CD1c-positive myeloid dendritic cell (primary cell): ENCODE data around the gene GMDS.

Source experiments
- DNase-seq: peaks from one replicate; pipeline ENCODE4 v3.0.0-alpha.2; 2016; ENCODE audit errors: extremely low spot score

GMDS gene

DNA sequence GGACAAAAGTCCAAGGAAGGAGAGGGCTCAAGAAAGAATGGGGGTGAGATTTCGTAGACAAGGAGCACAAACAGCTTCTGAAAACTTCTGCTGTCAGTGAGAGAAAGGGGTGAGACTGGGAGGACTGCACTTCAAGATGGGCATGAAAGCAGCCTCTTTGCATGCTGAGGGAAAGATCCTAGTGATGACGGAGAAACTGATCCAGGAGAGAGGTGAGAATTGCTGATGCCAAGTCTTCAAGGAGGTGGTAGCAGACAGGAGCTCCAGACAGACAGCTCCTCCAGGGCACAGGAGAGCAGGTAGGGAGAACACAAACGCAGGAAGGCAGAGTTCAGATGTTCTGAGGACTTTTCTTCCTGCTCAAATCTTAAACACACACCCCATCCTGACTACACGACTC is 303.9 kb downstream of the GMDS start:
- DNase-seq = no peak

DNA sequence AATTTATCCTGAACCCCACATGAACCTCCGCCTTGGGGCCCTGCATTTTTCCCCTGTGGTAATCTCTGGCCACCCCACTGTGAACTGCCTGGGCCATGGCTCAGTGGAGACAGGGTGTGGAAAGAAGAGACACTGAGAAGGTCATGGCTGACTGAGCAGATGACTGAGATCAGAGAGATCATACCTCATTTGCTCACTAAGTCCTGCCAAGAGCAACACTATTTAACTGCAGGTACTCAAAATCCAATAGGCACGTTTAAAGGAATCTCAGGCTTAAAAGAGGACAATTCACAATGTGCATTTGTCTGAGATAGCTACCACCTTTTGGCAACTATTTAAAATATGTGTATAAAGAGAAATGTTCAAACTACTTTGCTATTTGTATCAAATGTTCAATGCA is 305.0 kb downstream of the GMDS start:
- no peak for DNase-seq

DNA sequence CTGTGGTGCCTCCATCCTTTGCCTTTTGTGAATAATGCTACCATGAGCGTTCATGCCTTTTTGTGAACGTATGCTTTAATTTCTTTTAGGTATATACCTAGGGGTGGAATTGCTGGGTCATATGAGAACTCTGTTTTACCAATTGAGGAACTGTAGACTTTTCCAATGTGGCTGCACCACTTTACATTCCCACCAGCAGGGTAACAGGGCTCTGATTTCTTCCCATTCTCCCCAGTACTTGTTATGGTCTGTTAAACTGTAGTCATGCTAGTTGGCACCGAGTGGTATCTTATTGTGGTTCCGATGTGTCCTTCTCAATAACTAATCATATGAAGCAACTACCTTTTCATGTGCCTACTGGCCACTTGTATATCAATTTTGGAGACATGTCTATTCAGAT is 312.1 kb downstream of the GMDS start:
- DNase-seq = no peak

DNA sequence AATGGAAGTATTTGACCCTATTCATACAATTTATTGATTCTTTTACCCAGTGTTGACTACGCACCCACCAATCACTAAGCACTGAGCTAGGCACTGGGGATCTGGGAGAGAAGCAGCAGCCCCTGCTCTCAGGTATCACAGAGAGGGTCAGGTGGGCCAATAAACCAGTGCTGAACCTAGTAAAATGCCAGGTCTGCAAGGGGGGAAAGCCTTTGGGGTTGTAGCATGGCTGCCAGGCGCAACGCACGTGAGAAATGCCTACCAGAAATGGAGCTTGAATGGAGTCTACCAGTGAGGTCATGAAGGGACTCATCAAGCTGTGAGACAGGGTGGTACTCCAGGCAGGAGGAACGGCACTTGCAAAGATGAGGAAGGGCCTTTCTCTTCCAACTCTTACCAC is 313.6 kb downstream of the GMDS start:
- no peak for DNase-seq

DNA sequence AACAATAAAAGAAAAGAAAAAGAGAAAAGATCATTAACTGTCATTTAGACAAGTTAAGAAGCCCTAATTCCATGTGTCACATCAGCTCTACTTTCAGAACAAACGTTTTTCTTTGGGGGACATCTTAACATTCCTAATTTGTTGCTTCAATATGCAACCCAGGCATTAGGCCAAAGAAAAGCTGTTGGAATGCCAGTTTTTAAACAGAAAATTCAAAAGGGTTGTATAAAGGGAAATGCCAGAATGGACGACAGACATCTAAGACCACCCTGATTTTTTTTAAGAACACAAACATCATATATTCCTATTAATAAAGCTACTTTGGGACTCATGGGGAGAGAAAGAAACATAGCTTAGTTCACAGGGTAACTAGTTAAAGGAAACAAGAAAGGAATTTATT is 315.0 kb downstream of the GMDS start:
- no peak for DNase-seq

DNA sequence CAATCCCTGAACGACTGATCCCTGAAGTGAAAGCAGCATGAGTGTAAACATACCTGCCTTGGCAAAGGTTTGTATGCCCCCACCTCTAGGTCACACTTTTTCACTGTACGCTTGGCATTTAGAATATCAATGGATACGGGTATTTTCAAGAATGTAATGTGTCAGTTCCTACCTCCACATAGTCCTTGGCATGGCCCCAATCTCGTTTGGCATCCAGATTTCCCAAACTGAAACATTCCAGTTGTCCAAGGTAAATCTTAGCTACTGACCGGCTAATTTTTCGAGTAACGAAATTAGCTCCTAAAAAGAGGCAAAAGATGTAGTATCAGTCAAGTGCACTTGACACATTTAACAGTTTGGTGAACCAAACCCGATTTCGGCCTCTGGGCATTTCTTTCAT is 315.5 kb downstream of the GMDS start:
- no peak for DNase-seq

DNA sequence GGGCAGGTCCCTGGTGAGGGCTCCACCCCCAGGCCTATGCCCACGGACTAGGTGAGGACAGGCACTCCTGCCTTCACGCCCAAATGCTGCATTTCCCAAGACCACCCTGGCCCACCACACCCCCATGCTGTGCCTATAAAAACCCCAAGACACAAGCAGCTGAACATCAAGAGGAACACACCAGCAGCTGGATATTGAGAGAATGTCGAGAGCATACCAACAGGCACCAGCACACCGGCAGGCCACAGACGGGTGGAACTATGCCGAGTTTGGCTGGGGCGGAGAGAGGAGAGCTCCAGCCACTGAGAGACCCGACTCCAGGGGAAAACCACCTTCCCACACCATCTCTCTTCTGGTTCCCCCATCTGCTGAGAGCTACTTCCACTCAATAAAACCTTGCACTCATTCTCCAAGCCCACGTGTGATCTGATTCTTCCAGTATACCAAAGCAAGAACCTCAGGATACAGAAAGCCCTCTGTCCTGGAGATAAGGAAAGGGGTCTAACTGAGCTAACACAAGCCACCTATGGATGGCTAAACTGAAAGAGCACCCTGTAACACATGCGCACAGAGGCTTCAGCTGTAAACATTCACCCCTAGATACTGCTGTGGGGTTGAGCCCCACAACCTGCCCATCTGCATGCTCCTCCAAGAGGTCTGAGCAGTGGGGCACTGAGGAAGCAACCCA is 319.5 kb downstream of the GMDS start:
- DNase-seq = no peak

DNA sequence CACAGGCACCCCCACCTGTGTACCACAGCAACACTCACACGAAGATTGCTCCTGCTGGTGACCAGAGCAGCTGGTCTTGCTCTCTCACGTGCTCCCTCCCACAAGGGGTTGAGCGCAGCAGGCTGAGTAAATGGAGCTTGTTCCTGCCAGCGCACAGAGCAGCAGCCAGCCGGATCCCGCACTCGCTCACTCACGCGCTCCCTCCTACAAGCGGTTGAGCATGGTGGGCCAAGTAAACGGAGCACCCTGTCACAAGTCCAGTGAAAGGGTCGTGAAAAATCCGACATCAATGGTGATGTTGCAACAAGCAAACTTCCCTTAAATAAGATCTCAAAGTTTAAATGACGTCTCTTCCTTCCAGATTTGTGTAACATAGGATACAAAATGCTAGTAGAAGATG is 322.0 kb downstream of the GMDS start:
- DNase-seq = no peak

DNA sequence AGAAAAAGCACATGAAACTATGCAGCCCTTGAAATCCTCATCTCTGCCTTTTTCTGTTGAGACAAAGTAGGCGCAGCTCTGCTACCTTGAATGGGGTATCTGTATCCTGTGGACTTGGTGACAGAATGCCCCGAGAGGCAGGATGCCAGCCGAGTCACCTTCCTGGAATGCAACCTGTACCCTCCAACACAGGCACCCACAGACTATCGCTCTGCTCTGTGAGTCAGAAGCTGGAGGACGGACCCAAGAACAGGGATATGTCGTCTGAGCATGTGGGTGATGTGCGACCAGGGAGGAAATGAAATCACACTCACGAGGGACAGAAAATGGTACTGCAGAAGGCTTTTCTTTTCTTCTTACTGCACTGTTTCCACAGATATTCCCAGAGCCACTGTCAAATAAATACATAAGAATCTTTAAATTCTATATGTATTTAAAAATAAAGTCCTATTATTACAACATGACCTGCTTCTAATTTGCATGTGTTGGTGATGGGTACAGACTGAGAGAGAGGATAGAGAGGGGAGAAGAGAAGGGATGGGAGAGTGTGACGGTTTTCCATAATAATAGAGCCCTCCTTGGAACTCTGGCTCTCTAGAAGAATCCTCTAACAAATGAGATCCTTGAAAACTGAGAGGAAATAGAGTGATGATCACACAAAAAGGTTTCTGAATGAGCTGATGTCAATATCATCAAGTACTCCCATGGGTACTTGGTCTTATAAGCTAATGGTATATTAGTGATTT is 327.6 kb downstream of the GMDS start:
- DNase-seq = peak; percentile 1

DNA sequence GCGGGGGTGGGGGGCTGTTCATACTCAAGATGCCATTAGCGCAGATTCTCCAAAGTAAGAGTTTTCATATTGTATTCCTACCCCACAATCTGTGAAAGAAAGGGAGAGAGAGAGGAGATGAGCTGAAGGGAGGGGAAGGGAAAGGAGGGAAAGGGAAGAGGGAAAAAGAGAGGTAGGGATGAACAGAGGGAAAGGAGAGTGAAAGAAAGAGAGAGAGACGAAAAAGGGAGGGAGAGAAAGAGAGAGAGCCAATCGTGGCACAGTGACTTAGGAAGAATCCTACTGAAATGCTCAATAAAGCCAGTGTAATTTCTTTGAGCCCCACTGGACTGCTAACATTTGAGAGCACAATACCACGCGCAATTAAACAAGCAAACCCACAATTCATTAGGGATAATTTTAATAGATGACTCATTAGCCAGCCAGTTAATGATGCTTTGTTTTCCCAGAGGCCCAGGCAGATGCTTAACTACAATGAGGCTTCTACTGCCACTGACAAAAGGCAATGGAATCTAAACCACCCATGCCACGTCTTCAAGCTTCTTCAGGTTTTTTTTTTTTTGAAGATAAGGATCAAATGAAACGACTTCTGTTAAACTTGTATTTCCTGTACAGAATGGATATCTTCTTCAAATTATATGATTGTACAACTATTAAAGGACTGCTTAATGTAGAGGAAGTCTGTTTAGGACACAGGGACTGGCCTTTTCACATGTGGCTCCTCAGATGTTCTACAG is 328.9 kb downstream of the GMDS start:
- no peak for DNase-seq

DNA sequence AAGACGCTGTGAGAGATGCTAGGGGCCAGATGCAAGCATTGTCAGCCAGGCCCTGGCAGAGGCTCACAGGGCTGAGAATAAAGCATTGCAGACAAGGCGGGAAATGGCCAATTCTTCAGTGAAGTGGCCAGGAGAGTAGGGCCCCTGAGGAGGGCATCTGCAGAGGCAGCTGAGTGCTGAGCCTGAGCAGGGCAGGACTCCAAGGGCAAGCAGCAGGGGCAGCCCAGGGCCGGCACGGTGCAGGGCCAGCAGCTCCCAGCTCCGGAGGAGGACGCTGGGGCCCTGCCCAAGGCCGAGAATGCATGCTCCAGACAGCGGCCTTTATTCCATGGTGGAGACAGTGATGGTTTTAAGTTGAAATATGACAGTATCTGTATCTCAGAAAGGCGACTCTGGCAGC is 330.2 kb downstream of the GMDS start:
- DNase-seq = no peak

DNA sequence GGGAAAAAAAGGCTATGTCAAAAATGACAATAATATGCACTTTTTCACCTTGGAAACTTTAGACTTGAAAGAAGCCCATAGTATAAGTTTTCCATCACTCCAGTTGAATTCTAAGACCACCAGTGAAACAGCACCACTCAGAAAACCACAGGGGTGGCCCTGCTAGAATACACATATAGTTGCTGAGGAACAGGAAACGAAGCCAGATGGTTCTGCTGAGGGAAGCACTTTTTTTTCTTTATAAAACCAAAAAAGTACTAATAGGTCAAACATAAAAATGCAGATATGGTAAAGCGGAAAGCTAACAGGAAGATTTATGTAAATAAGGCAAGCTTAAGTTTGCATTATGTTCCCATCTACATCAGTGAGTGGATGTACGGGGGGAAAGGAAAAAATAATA is 331.8 kb downstream of the GMDS start:
- DNase-seq = no peak

DNA sequence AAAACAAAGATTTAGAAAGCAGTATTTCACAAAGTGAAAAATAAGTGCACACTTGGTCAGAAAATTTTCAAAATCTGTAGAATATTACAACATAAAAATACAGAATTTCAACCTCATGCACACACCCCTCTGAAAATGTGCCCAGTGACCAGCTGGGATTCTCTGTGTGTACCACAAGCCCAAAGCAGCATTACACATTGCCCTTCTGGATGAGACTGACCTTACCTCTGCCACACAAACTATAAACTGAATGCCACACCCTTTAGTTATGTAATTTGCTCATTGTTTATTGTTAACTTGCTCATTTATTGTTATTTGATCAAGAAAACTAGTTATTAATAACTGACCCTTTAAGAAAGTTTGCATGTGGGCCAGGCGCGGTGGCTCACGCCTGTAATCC is 332.7 kb downstream of the GMDS start:
- DNase-seq = no peak

DNA sequence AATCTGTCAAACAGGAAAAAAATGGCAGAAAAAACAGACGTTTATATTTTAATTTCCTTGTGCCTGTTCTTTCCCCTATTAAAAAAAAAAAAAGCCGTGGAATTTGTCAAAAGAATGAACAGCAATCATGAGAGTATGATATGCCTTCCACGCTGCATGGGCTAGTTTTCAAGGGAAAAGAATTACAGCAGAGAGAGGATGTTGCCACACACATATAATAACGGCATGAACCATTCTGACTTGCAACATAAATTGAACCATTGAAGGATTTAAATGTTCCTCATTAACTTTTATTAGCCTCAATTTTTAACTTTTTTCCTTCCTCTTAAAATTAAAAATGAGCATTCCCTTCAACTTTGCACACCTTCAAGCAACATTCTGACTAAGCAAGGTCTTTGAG is 333.9 kb downstream of the GMDS start:
- DNase-seq = no peak

DNA sequence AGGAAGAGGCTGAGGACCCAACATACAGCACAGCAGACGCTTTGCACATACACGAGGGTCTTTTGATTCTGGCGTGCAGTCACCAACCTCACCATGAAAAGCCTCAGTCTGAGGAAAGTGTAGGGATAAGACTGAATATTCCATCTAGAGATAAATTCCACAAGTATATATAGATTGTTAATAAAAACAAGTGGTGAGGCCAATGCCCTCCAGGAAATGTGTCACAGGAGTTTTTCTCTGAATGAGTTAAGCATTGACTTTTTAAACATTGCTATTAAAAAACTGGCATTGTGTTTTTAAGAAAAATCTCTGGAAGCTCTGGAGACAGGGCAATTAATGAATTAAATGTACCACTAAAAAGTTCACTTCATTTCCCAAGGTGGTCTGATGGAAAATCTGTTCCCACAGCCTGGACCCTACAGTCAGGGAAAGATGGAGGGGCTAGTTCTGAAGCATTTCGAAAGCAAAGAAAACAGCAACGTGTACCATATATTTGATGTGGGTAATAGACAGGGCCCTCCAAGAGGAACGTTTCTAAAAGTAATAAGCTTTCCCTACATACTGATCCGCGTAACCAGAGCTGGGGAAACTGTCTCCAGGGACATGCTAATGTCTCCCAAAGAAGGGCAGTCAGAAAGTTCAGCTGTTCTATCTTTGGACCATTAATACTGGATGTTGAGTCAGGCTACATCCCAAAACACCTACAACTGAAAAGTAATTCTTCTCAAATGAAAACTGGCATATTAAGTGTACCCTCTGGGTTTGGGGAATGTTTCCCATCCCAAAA is 334.6 kb downstream of the GMDS start:
- no peak for DNase-seq

DNA sequence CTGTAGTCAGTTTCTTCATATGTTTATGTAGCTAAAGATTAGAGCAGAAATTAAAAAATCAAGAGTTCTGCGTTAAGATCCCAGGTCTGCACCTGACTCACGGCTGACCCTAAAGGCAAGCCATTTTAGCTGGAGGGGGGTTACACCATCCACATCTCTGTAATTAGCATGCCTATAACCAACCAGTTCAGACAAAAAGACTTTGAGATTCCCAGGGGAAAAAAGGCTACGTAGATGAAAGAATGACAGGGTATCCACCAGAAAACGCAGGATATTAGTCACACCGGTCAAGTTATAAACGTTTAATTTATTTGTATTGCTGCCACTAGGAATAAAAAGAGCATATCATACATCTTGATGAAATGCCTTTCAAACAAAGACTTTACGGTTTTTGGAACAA is 336.6 kb downstream of the GMDS start:
- no peak for DNase-seq

DNA sequence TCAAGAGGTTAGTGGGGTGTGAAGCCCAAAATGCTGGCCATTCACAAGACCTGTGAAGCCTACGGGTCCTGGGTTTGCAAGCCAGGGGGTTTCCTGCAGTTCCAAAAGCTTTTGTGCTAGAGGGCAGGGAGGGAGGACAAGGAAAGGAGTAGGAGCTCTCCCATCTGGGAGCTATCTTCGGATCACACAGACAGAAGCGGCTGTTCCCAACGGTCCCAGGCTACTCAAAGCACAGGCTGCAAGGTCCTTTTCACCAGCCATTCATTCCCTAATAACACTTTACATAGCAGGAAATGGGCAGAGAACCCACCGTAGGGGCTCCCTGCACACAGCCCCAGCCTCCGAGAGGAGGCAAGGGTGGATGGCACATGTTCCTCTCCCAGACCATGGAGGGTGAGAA is 338.8 kb downstream of the GMDS start:
- DNase-seq = no peak

DNA sequence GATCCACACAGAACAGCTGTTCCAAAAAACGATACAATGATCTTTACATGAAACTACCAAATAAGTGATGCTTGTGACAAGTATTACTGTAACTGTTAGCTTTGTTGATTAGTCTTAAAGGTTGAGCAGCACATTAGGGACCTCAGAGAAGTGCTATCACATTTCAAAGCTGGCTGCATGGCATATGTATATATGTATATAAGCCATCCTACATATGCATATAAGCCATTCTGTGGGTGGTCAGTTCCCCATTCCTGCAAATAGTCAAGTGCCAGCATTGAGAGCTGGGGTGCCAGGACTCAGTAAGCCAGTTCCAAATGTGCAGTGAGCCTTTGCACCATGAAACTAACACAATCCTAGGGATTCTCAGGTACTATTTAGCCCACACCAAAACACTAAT is 339.4 kb downstream of the GMDS start:
- no peak for DNase-seq

DNA sequence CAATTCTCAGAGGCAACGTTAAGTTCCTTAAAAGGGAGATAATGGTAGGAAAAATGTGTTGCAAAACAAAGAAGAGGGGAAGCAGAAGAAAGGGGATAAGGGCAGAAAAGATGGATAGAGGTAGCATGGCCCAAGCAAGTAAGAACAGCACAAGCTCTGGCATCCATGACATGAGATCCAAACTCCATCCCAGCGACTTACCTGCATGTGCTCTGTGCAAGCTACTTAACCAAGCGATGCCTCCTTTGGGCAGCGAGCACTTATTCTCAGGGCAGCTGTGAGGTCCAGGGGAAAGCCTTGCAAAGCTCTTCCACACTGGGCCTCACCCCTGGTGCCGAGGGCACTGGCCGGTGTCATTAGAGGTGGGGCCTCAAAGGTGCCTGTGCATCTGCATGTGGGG is 340.5 kb downstream of the GMDS start:
- DNase-seq = no peak

DNA sequence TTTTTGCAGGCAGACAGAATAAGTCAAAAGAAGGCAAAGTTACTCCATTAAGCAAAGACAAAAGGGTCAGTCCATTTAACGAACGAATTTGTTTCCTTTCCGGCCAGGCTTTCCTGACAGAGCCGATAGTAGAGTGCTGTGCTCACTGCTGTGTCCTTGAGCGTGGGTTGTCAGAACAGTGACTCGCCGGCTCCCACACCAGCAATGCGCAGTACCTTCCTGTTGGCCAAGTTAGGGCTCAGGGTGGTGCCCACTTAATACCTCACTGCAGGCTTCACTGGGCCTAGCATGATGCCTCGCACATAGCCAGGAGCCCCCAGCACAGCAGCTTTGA is 341.0 kb downstream of the GMDS start:
- DNase-seq = no peak

DNA sequence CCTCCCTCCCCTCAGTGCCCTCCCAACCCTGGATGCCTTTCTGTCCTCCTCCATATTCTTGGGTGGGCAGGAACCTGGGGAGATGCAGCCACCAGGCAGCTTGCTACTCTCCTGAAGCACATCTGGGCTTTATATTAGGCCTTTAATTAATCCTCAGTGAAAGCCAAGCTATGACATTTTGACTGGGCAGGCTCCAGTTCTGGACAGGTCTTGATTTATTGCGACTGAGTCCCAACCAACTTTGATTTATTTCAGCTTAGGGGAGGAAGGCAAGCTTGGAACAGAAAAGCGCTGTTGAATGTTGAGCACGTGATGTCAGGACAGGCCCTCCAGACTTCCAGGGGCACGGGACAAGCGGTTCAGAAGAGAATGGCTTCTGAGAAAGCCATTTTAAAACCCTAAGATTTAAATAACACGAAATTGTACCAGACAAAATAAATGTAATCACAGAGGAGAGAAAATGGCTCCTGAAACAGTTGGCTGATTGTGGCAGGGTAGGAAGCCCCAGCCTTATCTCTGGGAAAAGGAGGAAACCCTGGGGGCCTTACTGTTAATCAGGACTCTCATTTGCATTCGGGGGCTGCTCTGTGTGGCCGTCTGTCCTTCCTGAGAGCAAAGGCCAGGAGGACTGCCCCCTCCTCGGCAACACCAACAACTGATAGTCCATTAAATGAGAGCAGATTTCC is 341.5 kb downstream of the GMDS start:
- no peak for DNase-seq

DNA sequence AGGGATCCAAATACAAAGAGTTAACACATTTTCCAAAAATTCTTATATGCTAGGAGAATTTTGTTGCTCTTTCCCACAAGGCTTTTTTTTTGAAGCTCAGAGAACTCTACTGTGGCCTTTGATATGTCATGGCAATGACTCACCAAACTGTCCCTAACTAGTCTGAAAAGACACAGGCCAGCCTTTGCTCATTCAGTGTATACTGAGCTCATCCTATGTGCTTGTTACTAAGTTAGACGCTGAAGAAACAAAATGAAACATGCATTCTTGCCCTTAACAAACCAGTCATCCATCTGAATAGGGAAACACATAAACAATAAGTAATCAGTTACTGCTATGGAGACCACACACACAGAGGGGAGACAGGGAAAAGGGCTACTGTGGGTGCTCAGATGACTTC is 343.8 kb downstream of the GMDS start:
- DNase-seq = no peak
